Glutamatergic neuron (in vitro differentiated cells): ENCODE results near the gene IL17RB. TPM values are rescaled to one million over a fixed set of nuclear protein-coding genes. Genes with fewer than 3 reads are reported as not detected.

Experiments
- DNase-seq: peaks from one replicate; pipeline ENCODE4 v3.0.0; 2022
- H3K27ac Mint-ChIP-seq: one replicate; pipeline ENCODE4 v1.8.0; 2020; ENCODE audit warnings: mild to moderate bottlenecking, mixed read lengths, inconsistent platforms; ENCODE audit not compliant: unreplicated experiment
- H3K27me3 Mint-ChIP-seq: one replicate; pipeline ENCODE4 v1.8.0; 2020; ENCODE audit warnings: mild to moderate bottlenecking, moderate library complexity, mixed read lengths, inconsistent platforms; ENCODE audit not compliant: unreplicated experiment
- H3K36me3 Mint-ChIP-seq: one replicate; pipeline ENCODE4 v1.8.0; 2020; ENCODE audit warnings: mild to moderate bottlenecking, mixed read lengths, inconsistent platforms; ENCODE audit not compliant: unreplicated experiment
- H3K4me1 Mint-ChIP-seq: one replicate; pipeline ENCODE4 v1.8.0; 2020; ENCODE audit warnings: mild to moderate bottlenecking, low read depth, mixed read lengths, inconsistent platforms; ENCODE audit not compliant: unreplicated experiment
- H3K4me3 Mint-ChIP-seq: one replicate; pipeline ENCODE4 v1.8.0; 2020; ENCODE audit warnings: mild to moderate bottlenecking, mixed read lengths, inconsistent platforms; ENCODE audit not compliant: unreplicated experiment
- H3K9me3 Mint-ChIP-seq: one replicate; pipeline ENCODE4 v1.8.0; 2020; ENCODE audit warnings: mild to moderate bottlenecking, moderate library complexity, mixed read lengths, inconsistent platforms; ENCODE audit not compliant: unreplicated experiment
- total RNA-seq: library from RNA; stranded (reverse); fragmentation: NEBNext Ultra II Directional; extraction: Animal tissue kit (Norgen Biotek cat#: 25700); gene quantifications from one replicate; pipeline ENCODE4 v1.2.1, GENCODE V29; 2021; ENCODE audit not compliant: unreplicated experiment
- TF ChIP-seq, protein P1 (sequence below): fragments of 200-600 bp; sonication (generic); IDR thresholded peaks from one replicate; pipeline ENCODE4 v1.5.0; 2021; ENCODE audit not compliant: partially characterized antibody, unreplicated experiment

IL17RB gene
- total RNA-seq, 1 donor from 2014 or later, result 0.78 TPM

DNA sequence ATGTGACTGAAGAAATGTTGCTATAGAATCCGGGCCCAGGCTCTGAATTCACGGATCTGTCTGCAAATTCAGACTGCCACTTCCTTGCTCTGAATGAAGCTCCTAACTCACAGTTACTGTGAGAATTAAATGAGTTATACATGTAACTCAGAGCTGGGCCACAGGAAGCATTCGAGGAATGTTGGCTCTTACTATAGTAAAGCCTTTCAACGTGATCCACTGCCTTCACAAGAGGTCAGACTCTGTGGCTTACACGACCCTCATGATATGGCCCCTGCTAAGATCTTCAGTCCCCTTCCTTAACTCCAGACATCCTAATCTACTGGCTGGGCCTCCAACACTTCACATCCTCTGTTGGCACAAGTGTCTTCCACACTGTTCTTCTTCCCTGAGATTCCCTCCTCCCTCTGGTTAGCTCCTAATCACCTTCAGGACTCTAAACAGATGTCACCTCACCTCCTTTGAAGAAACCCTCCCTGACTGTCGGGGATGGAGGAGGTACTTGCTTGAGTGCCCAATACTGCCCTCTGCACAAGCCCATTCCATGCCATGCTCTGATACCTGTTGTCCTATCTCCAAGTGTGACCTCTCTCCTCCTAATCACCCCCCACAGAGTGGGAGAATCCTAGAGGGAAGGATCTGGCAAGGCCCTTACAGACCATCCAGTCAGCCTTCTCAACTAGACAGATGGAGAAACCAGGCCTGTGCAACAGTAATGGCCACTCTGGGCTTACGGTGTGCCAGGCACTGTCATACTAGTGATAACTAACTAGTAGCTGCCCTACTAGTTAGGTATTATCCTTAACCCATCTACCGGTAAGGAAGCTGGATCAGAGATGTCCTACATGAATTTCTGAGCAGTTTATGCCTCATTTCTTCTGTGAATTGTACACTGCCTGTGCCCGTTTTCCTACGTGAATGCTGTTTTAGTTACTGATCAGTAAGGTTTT lies 34.3 kb downstream of the IL17RB start:
- H3K9me3 Mint-ChIP-seq, result peaks cover 8% of the 10 kb centered on the region
- DNase-seq, result no peak
- peak overlapping the region; percentile 94 for H3K27ac Mint-ChIP-seq
- H3K36me3 Mint-ChIP-seq, result no peaks in the 10 kb centered on the region
- peaks cover 7% of the 10 kb centered on the region for H3K27me3 Mint-ChIP-seq
- H3K4me1 Mint-ChIP-seq, result peaks cover 10% of the 10 kb centered on the region
- peak overlapping the region; percentile 98 for H3K4me3 Mint-ChIP-seq
- TF ChIP-seq, protein P1, sequence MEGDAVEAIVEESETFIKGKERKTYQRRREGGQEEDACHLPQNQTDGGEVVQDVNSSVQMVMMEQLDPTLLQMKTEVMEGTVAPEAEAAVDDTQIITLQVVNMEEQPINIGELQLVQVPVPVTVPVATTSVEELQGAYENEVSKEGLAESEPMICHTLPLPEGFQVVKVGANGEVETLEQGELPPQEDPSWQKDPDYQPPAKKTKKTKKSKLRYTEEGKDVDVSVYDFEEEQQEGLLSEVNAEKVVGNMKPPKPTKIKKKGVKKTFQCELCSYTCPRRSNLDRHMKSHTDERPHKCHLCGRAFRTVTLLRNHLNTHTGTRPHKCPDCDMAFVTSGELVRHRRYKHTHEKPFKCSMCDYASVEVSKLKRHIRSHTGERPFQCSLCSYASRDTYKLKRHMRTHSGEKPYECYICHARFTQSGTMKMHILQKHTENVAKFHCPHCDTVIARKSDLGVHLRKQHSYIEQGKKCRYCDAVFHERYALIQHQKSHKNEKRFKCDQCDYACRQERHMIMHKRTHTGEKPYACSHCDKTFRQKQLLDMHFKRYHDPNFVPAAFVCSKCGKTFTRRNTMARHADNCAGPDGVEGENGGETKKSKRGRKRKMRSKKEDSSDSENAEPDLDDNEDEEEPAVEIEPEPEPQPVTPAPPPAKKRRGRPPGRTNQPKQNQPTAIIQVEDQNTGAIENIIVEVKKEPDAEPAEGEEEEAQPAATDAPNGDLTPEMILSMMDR, result no peak

DNA sequence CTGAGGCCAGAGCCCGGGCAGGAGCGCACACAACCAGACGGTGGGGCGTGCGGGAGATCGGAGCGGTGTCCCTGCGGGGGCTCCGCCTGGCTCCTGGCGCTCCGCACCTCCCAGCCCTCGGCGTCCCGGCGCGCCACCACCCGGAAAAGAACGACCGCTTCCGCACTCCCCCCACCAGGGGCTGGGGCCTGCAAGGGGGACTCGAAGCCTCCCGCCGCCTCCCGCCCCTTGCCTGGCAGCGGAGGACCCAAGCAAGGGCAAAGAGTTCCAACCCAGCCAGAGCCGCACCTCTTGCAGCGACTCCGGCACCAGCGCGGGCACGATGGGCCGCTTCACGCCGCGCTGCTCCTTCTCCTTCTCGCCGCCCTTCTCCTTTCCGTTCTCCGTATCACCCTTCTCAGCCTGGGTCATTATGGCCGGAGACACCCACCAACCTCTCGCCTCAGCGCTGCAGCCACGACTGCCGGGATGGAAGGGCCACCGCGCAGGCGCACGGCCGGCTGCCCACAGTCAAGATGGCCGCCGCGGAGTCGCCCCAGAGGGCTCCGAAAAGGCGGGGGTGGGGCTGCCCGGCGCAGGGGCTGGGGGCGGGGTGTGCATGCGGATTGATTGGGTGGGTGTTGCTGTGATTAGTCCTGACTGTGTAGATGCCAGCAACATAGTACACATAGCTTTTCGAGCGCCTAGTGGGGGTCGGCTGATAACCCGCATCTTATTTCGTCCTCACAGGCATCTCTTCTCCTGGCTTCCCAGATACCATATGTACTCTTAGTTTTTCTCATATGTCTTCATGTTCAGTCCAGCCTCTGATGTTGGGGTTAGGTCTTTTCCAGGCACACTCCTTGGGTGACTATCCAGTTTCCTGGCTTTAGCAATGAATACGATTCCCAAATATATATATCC lies 35.6 kb downstream of the IL17RB start, which contains the start of gene ACTR8:
TSS of gene ACTR8 (minus strand) at position 462 of the 903 bp plus-strand sequence. CDS start at position 411, 51 bp downstream.
- Mint-ChIP-seq H3K27ac (peak within 1 kb of the TSS; percentile 99), H3K27me3 (peaks cover 7% of the 10 kb centered on the region), H3K4me3 (peak within 1 kb of the TSS; percentile 98), H3K4me1 (peaks cover 10% of the 10 kb centered on the region), H3K36me3 (no peaks in the 10 kb centered on the region), H3K9me3 (peaks cover 8% of the 10 kb centered on the region)
- peak; percentile 96 for DNase-seq
- TF ChIP-seq, protein P1, result peak; percentile 49

DNA sequence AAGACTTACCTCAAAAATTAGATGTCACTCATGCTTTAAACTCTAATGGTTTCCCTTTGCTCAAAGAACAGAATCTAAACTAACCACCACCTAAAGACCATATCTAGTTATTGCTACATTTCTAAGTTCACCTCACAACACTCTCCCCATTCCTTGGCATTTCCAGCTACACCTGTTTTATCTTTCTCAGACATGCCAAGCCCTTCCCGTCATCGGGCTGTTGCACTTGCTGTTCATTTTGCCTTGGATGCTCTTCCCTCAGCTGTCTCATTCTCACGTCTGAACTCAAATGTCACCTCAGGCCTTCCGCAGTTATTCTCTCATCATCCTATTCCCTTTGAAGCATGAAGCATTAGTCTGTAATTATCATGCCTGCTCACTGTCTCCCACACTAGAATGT lies 36.6 kb downstream of the IL17RB start:
- peak overlapping the region; percentile 98 for H3K4me3 Mint-ChIP-seq
- H3K36me3 Mint-ChIP-seq, result no peaks in the 10 kb centered on the region
- TF ChIP-seq, protein P1, result no peak
- peaks cover 7% of the 10 kb centered on the region for H3K27me3 Mint-ChIP-seq
- peaks cover 8% of the 10 kb centered on the region for H3K9me3 Mint-ChIP-seq
- H3K27ac Mint-ChIP-seq, result peak overlapping the region; percentile 67
- no peak for DNase-seq
- peaks cover 10% of the 10 kb centered on the region for H3K4me1 Mint-ChIP-seq

DNA sequence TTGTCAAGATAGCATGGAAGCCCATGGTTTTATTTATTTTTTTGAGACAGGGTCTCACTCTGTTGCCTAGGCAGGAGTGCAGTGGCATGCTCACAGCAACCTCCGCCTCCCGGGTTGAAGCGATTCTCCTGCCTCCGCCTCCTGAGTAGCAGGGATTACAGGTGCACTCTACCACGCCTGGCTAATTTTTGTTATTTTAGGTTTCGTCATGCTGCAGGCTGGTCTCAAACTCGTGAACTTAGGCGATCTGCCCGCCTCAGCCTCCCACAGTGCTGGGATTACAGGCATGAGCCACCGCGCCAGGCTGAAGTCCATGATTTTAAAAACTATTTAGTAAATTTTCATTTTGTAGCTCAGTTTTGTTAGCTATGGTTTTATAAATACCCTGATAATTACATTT lies 38.3 kb downstream of the IL17RB start:
- TF ChIP-seq, protein P1, result no peak
- Mint-ChIP-seq H3K36me3 (no peaks in the 10 kb centered on the region), H3K27ac (no peak overlapping the region), H3K4me1 (peaks cover 10% of the 10 kb centered on the region), H3K4me3 (no peak overlapping the region), H3K9me3 (peaks cover 8% of the 10 kb centered on the region), H3K27me3 (peaks cover 9% of the 10 kb centered on the region)
- no peak for DNase-seq
